ENCODE results near the gene FCN3.

The FCN3 gene

GRCh38 chr1:27361044-27361402 is 13.6 kb downstream of the FCN3 start:
- no peak for DNase-seq (ENCODE audit: extremely low read depth in 1 of 2, low read depth in 1 of 2)

- DNase-seq (ENCODE audit: extremely low read depth in 1 of 2, low read depth in 1 of 2): no peak
Measured at GRCh38 chr1:27360159-27361043, 14.2 kb downstream of the FCN3 start.

GRCh38 chr1:27359822-27360158 is 14.8 kb downstream of the FCN3 start:
- DNase-seq (ENCODE audit: extremely low read depth in 1 of 2, low read depth in 1 of 2): no peak

GRCh38 chr1:27358928-27359313 is 15.7 kb downstream of the FCN3 start:
- no peak for DNase-seq (ENCODE audit: extremely low read depth in 1 of 2, low read depth in 1 of 2)

- no peak for DNase-seq (ENCODE audit: extremely low read depth in 1 of 2, low read depth in 1 of 2)
Measured at GRCh38 chr1:27358038-27358927, 16.3 kb downstream of the FCN3 start.

- peak in 1 of 2 donors; percentile 45 for DNase-seq (ENCODE audit: extremely low read depth in 1 of 2, low read depth in 1 of 2)
Measured at GRCh38 chr1:27357281-27358037, 17.2 kb downstream of the FCN3 start.

GRCh38 chr1:27356619-27357280 is 17.9 kb downstream of the FCN3 start:
- DNase-seq (ENCODE audit: extremely low read depth in 1 of 2, low read depth in 1 of 2): peak in 1 of 2 donors; percentile 35

GRCh38 chr1:27356277-27356618 is 18.4 kb downstream of the FCN3 start:
- no peak for DNase-seq (ENCODE audit: extremely low read depth in 1 of 2, low read depth in 1 of 2)

GRCh38 chr1:27355683-27356082 is 18.9 kb downstream of the FCN3 start:
- DNase-seq (ENCODE audit: extremely low read depth in 1 of 2, low read depth in 1 of 2): no peak

- DNase-seq (ENCODE audit: extremely low read depth in 1 of 2, low read depth in 1 of 2): no peak
Measured at GRCh38 chr1:27353629-27354028, 21.0 kb downstream of the FCN3 start.

GRCh38 chr1:27353166-27353565 is 21.5 kb downstream of the FCN3 start:
- DNase-seq (ENCODE audit: extremely low read depth in 1 of 2, low read depth in 1 of 2): no peak

- no peak for DNase-seq (ENCODE audit: extremely low read depth in 1 of 2, low read depth in 1 of 2)
Measured at GRCh38 chr1:27351541-27352107, 23.0 kb downstream of the FCN3 start.

GRCh38 chr1:27350663-27351540 is 23.7 kb downstream of the FCN3 start:
- no peak for DNase-seq (ENCODE audit: extremely low read depth in 1 of 2, low read depth in 1 of 2)

GRCh38 chr1:27349784-27350662 is 24.6 kb downstream of the FCN3 start:
- no peak for DNase-seq (ENCODE audit: extremely low read depth in 1 of 2, low read depth in 1 of 2)

GRCh38 chr1:27348861-27349783 is 25.5 kb downstream of the FCN3 start:
- DNase-seq (ENCODE audit: extremely low read depth in 1 of 2, low read depth in 1 of 2): no peak

GRCh38 chr1:27346991-27347624 is 27.5 kb downstream of the FCN3 start:
- no peak for DNase-seq (ENCODE audit: extremely low read depth in 1 of 2, low read depth in 1 of 2)

GRCh38 chr1:27346357-27346756 is 28.3 kb downstream of the FCN3 start:
- DNase-seq (ENCODE audit: extremely low read depth in 1 of 2, low read depth in 1 of 2): no peak
